Pancreas (tissue), 10 donors: Measurements from ENCODE around the gene EFCAB14. TPM values are rescaled to one million over a fixed set of nuclear protein-coding genes. Genes with fewer than 3 reads are reported as not detected.
"Not testable (repeated sequence)": the region's sequence is repeated elsewhere in the genome, so short reads cannot be mapped to it uniquely, and the experiment has no call there.

ENCODE experiments used
- ATAC-seq, 4 donors: fragments of 200-7000 bp; cut with Tn5 transposase; one replicate each; pipeline versions ENCODE4 v1.8.0 to v1.9.1; 2020; ENCODE audit warnings: mild to moderate bottlenecking in 4 of 4, moderate library complexity in 4 of 4
- DNase-seq, 6 donors: peaks; one replicate each; pipeline ENCODE4 v3.0.0-alpha.2; 2020
- FAIRE-seq: peaks from 2 replicates; lab custom pipeline; 2012; peaks lifted over from hg19 to GRCh38; lab: Jason Lieb, UNC
- H3K27ac ChIP-seq, 4 donors: fragments of 200-600 bp; sonication (generic); 1 replicate in 3 of 4; 2 replicates in 1 of 4; pipeline versions ENCODE4 v1.5.0 to v1.8.0; 2020
- H3K27me3 ChIP-seq, 4 donors: fragments of 200-600 bp; one replicate each; pipeline ENCODE4 v1.8.0; 2021
- H3K36me3 ChIP-seq, 3 donors: fragments of 200-600 bp; sonication (generic) in 1 of 3; one replicate each; pipeline versions ENCODE4 v1.5.0 to v1.8.0; 2020 to 2021
- H3K4me1 ChIP-seq, 3 donors: fragments of 200-600 bp; one replicate each; pipeline ENCODE4 v1.8.0; 2021
- H3K4me3 ChIP-seq, 4 donors: fragments of 200-600 bp; sonication (generic) in 2 of 4; one replicate each; pipeline versions ENCODE4 v1.5.0 to v1.8.0; 2020 to 2021
- H3K9me3 ChIP-seq, 4 donors: fragments of 200-600 bp; one replicate each; pipeline ENCODE4 v1.8.0; 2021
- CTCF ChIP-seq, 4 donors: fragments of 200-600 bp; sonication (generic) in 3 of 4; IDR thresholded peaks; one replicate each; pipeline versions ENCODE4 v1.5.0 to v1.8.0; 2021; ENCODE audit warnings: antibody characterized with exemption in 4 of 4
- WGBS, 2 donors: extraction: QIAGEN DNeasy Blood & Tissue Kit; methylation state at CpG; one replicate each; pipeline ENCODE4 v1.1.7; 2013; 5-methylcytosine and 5-hydroxymethylcytosine counted together
- intact Hi-C, 3 donors: fragments of 100-400 bp; cut with DNase I; formaldehyde crosslinking; loops; one replicate each; pipeline versions ENCODE4 v1.11.1 to v1.14.2; 2022
- polyA plus RNA-seq, 2 donors: library from polyadenylated mRNA; stranded (reverse); fragments of 200-250 nt; gene quantifications; one replicate each; pipeline ENCODE4 v1.2.3, GENCODE V29; 2013
- total RNA-seq, 6 donors: library from RNA; stranded (reverse); fragmentation: NEBNext Ultra II Directional in 4 of 6; extraction: Animal tissue kit (Norgen Biotek cat#: 25700) in 4 of 6; gene quantifications; one replicate each; pipeline versions ENCODE4 v1.2.1 to v1.2.4, GENCODE V29; 2021 to 2023
- donor health status: healthy with polysubstance abuse.
- donor health status: DM: no; HTN: no; CAD: no; lungs with moderate emphysema.
- donor health status: DM: no; HTN: no; CAD: no.
- donor health status: control.
- donor health status: control.
- donor health status: Bipolar disorder and iron deficiency.
- donor health status: DM: yes; HTN: yes; CAD: no.
- donor health status: DM: no; HTN: no; CAD: no.
- donor health status: DM: no; HTN: no; CAD: no.
- donor health status: DM: yes; HTN: yes; CAD: no.

EFCAB14 gene
- total and polyA plus RNA-seq, 8 donors: 8.4 to 55.2 (median 28.7) TPM

GRCh38 chr1:46654012-46654411 is 64.9 kb downstream of the EFCAB14 start:
- no peak overlapping the region for H3K27ac ChIP-seq
- intact Hi-C loops: no loop called here
- no peaks in the 10 kb centered on the region for H3K27me3 ChIP-seq
- no peak overlapping the region for H3K4me3 ChIP-seq
- 100% methylated on average over 1 of the region's 1 CpG for WGBS, 2 donors
- H3K36me3 ChIP-seq: peaks cover 0 to 38% (median 8%) of the 10 kb centered on the region in 3 donors
- TF ChIP-seq CTCF (IDR thresholded peaks at IDR 0.05): no peak
- FAIRE-seq (no peak), DNase-seq (no peak), ATAC-seq (no peak)
- H3K9me3 ChIP-seq: no peaks in the 10 kb centered on the region
- H3K4me1 ChIP-seq: no peaks in the 10 kb centered on the region

- no peak overlapping the region for H3K27ac ChIP-seq
- H3K4me3 ChIP-seq: no peak overlapping the region
- no peak for ATAC-seq
- no peaks in the 10 kb centered on the region for H3K9me3 ChIP-seq
- H3K4me1 ChIP-seq: no peaks in the 10 kb centered on the region
- peaks cover 0 to 40% (median 8%) of the 10 kb centered on the region in 3 donors for H3K36me3 ChIP-seq
- no peak for DNase-seq
- intact Hi-C loops: no loop called here
- no peaks in the 10 kb centered on the region for H3K27me3 ChIP-seq
- 92 to 97% methylated on average over 2 of the region's 2 CpGs for WGBS, 2 donors
- FAIRE-seq: no peak
- no peak for TF ChIP-seq CTCF (IDR thresholded peaks at IDR 0.05)
These were observed 65.4 kb downstream of the EFCAB14 start for GRCh38 chr1:46653405-46653958.

- DNase-seq (no peak), FAIRE-seq (no peak), ATAC-seq (no peak)
- 70% methylated on average over 6 of the region's 6 CpGs for WGBS, 2 donors
- Histone ChIP-seq H3K4me3 (no peak overlapping the region), H3K9me3 (no peaks in the 10 kb centered on the region), H3K27me3 (no peaks in the 10 kb centered on the region), H3K36me3 (peaks cover 0 to 32% (median 4%) of the 10 kb centered on the region in 3 donors), H3K27ac (no peak overlapping the region), H3K4me1 (no peaks in the 10 kb centered on the region)
- TF ChIP-seq CTCF (IDR thresholded peaks at IDR 0.05): no peak
- intact Hi-C loops: no loop called here
These were observed 66.4 kb downstream of the EFCAB14 start for GRCh38 chr1:46652321-46653100.

- DNase-seq, FAIRE-seq, H3K27ac ChIP-seq, H3K9me3 ChIP-seq, ATAC-seq, intact Hi-C loops, H3K4me1 ChIP-seq, H3K27me3 ChIP-seq, H3K4me3 ChIP-seq: not testable (repeated sequence)
- H3K36me3 ChIP-seq: peaks cover 0 to 27% (median 3%) of the 10 kb centered on the region in 3 donors
- WGBS, 2 donors: 94 to 97% methylated on average over 3 of the region's 3 CpGs
These were observed 67.8 kb downstream of the EFCAB14 start for GRCh38 chr1:46651152-46651551.

GRCh38 chr1:46650491-46650890 is 68.4 kb downstream of the EFCAB14 start:
- H3K27ac ChIP-seq: no peak overlapping the region
- no peak overlapping the region for H3K4me3 ChIP-seq
- H3K9me3 ChIP-seq: no peaks in the 10 kb centered on the region
- WGBS, 2 donors: 99% methylated on average over 3 of the region's 3 CpGs
- no peaks in the 10 kb centered on the region for H3K27me3 ChIP-seq
- no peaks in the 10 kb centered on the region for H3K4me1 ChIP-seq
- TF ChIP-seq CTCF (IDR thresholded peaks at IDR 0.05): no peak
- intact Hi-C loops: no loop called here
- DNase-seq (no peak), FAIRE-seq (no peak), ATAC-seq (no peak)
- H3K36me3 ChIP-seq: peaks cover 0 to 23% (median 0%) of the 10 kb centered on the region in 3 donors
